Astrocyte (in vitro differentiated cells and primary cell): ENCODE results near the gene KIF15. TPM values are rescaled to one million over a fixed set of nuclear protein-coding genes. Genes with fewer than 3 reads are reported as not detected.

ENCODE experiments used
- total RNA-seq: library from RNA; stranded (reverse); gene quantifications from 2 replicates; pipeline ENCODE4 v1.2.1, GENCODE V29; 2021

KIF15 gene
- total RNA-seq, 1 donor from 2014 or later, result 1.5 TPM

Other genes starting within 250 kb of the KIF15 start
- gene ZKSCAN7, start 206.6 kb upstream of the KIF15 start, total RNA-seq, result 4.8 and 5.7 TPM in 2 replicates
- 5.5 and 6.7 TPM in 2 replicates for gene ZNF660, start 176.8 kb upstream of the KIF15 start, total RNA-seq
- gene ZNF197, start 136.8 kb upstream of the KIF15 start, total RNA-seq, result 20.4 and 23.6 TPM in 2 replicates
- 14.5 and 16.8 TPM in 2 replicates for gene ZNF35, start 113.1 kb upstream of the KIF15 start, total RNA-seq
- gene ZNF502, start 49.1 kb upstream of the KIF15 start, total RNA-seq, result 1.9 and 2.2 TPM in 2 replicates
- gene ZNF501, start 32.2 kb upstream of the KIF15 start, total RNA-seq, result 1.2 and 2.2 TPM in 2 replicates
- gene KIAA1143, start 175 bp upstream of the KIF15 start, total RNA-seq, result 17.8 and 19.5 TPM in 2 replicates
- 6.9 and 7.9 TPM in 2 replicates for gene TMEM42, start 100.1 kb downstream of the KIF15 start, total RNA-seq
- 0.18 TPM in 1 of 2 replicates, not detected in the other for gene TGM4, start 112.8 kb downstream of the KIF15 start, total RNA-seq
- 64.5 and 66.6 TPM in 2 replicates for gene ZDHHC3, start 214.4 kb downstream of the KIF15 start, total RNA-seq
- 34.7 and 38.6 TPM in 2 replicates for gene EXOSC7, start 214.4 kb downstream of the KIF15 start, total RNA-seq